Pancreas (tissue), 10 donors: ENCODE results near the gene SLC44A5. TPM values are rescaled to one million over a fixed set of nuclear protein-coding genes. Genes with fewer than 3 reads are reported as not detected.
"Not testable (repeated sequence)": the region's sequence is repeated elsewhere in the genome, so short reads cannot be mapped to it uniquely, and the experiment has no call there.

Source experiments
- ATAC-seq, 4 donors: fragments of 200-7000 bp; cut with Tn5 transposase; one replicate each; pipeline versions ENCODE4 v1.8.0 to v1.9.1; 2020; ENCODE audit warnings: mild to moderate bottlenecking in 4 of 4, moderate library complexity in 4 of 4
- DNase-seq, 6 donors: peaks; one replicate each; pipeline ENCODE4 v3.0.0-alpha.2; 2020
- FAIRE-seq: peaks from 2 replicates; lab custom pipeline; 2012; peaks lifted over from hg19 to GRCh38; lab: Jason Lieb, UNC
- H3K27ac ChIP-seq, 4 donors: fragments of 200-600 bp; sonication (generic); 1 replicate in 3 of 4; 2 replicates in 1 of 4; pipeline versions ENCODE4 v1.5.0 to v1.8.0; 2020
- H3K27me3 ChIP-seq, 4 donors: fragments of 200-600 bp; one replicate each; pipeline ENCODE4 v1.8.0; 2021
- H3K36me3 ChIP-seq, 3 donors: fragments of 200-600 bp; sonication (generic) in 1 of 3; one replicate each; pipeline versions ENCODE4 v1.5.0 to v1.8.0; 2020 to 2021
- H3K4me1 ChIP-seq, 3 donors: fragments of 200-600 bp; one replicate each; pipeline ENCODE4 v1.8.0; 2021
- H3K4me3 ChIP-seq, 4 donors: fragments of 200-600 bp; sonication (generic) in 2 of 4; one replicate each; pipeline versions ENCODE4 v1.5.0 to v1.8.0; 2020 to 2021
- H3K9me3 ChIP-seq, 4 donors: fragments of 200-600 bp; one replicate each; pipeline ENCODE4 v1.8.0; 2021
- CTCF ChIP-seq, 4 donors: fragments of 200-600 bp; sonication (generic) in 3 of 4; IDR thresholded peaks; one replicate each; pipeline versions ENCODE4 v1.5.0 to v1.8.0; 2021; ENCODE audit warnings: antibody characterized with exemption in 4 of 4
- WGBS, 2 donors: extraction: QIAGEN DNeasy Blood & Tissue Kit; methylation state at CpG; one replicate each; pipeline ENCODE4 v1.1.7; 2013; 5-methylcytosine and 5-hydroxymethylcytosine counted together
- intact Hi-C, 3 donors: fragments of 100-400 bp; cut with DNase I; formaldehyde crosslinking; loops; one replicate each; pipeline versions ENCODE4 v1.11.1 to v1.14.2; 2022
- polyA plus RNA-seq, 2 donors: library from polyadenylated mRNA; stranded (reverse); fragments of 200-250 nt; gene quantifications; one replicate each; pipeline ENCODE4 v1.2.3, GENCODE V29; 2013
- total RNA-seq, 6 donors: library from RNA; stranded (reverse); fragmentation: NEBNext Ultra II Directional in 4 of 6; extraction: Animal tissue kit (Norgen Biotek cat#: 25700) in 4 of 6; gene quantifications; one replicate each; pipeline versions ENCODE4 v1.2.1 to v1.2.4, GENCODE V29; 2021 to 2023
- donor health status: healthy with polysubstance abuse.
- donor health status: DM: no; HTN: no; CAD: no; lungs with moderate emphysema.
- donor health status: DM: no; HTN: no; CAD: no.
- donor health status: control.
- donor health status: control.
- donor health status: Bipolar disorder and iron deficiency.
- donor health status: DM: yes; HTN: yes; CAD: no.
- donor health status: DM: no; HTN: no; CAD: no.
- donor health status: DM: no; HTN: no; CAD: no.
- donor health status: DM: yes; HTN: yes; CAD: no.

Gene SLC44A5
- total and polyA plus RNA-seq, 8 donors: 0.16 to 3.4 (median 1.2) TPM

DNA sequence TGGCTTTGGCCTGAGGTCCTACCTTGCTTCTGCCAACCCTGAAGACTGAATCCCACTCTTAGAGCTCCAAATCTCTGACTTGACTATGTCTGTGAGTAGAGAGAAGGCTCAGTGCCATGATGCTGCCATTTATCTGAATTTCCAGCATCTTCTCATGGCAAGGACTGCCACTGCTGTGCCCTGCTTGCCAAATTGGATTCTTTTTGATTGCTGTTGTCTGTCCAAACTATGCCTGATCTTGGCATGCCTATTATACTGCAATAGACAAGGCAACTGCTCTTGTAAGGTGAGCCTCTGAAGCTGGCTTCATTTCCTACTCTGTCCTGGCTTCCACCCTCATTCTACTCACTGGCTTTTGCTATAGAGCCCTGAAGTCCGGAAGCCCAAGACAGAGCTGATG, 210.2 kb downstream of the SLC44A5 start:
- no peaks in the 10 kb centered on the region for H3K36me3 ChIP-seq
- H3K9me3 ChIP-seq: no peaks in the 10 kb centered on the region
- intact Hi-C loops: no loop called here
- WGBS, 2 donors: 76 to 81% methylated on average over 1 of the region's 1 CpG
- no peak for FAIRE-seq
- H3K27me3 ChIP-seq: no peaks in the 10 kb centered on the region
- H3K4me1 ChIP-seq: no peaks in the 10 kb centered on the region
- no peak overlapping the region for H3K4me3 ChIP-seq
- ATAC-seq: no peak
- no peak for TF ChIP-seq CTCF (IDR thresholded peaks at IDR 0.05)
- no peak overlapping the region for H3K27ac ChIP-seq
- DNase-seq: no peak

- H3K9me3 ChIP-seq: no peaks in the 10 kb centered on the region
- no peak for ATAC-seq
- TF ChIP-seq CTCF (IDR thresholded peaks at IDR 0.05): no peak
- no peaks in the 10 kb centered on the region for H3K27me3 ChIP-seq
- no peaks in the 10 kb centered on the region for H3K4me1 ChIP-seq
- intact Hi-C loops: no loop called here
- FAIRE-seq: no peak
- H3K4me3 ChIP-seq: no peak overlapping the region
- WGBS, 2 donors: 40 to 59% methylated on average over 1 of the region's 1 CpG
- DNase-seq: no peak
- H3K27ac ChIP-seq: no peak overlapping the region
- H3K36me3 ChIP-seq: no peaks in the 10 kb centered on the region
These were observed 214.2 kb downstream of the SLC44A5 start for GRCh38 chr1:75396745-75397144.

DNA sequence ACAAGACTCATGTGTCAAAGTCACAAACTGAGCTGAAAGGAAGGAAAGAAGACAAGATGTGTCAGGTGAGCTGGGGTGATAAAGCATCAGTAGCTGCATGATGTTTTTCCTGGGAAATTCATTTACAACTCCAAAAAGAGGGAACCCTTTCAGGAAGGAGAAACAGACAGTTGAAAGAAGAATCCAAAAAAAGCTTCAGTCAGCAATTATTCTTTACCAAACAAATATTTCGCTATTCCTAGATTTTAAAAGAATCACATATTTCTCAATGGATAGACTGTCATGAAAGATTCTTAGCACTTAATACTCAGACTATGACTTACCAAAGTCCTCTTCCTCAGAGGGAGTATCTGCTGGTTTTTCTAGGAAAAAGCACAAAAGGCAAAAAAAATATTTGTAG, 214.7 kb downstream of the SLC44A5 start:
- Histone ChIP-seq H3K9me3 (no peaks in the 10 kb centered on the region), H3K27ac (no peak overlapping the region), H3K27me3 (no peaks in the 10 kb centered on the region), H3K36me3 (no peaks in the 10 kb centered on the region), H3K4me3 (no peak overlapping the region), H3K4me1 (no peaks in the 10 kb centered on the region)
- no peak for TF ChIP-seq CTCF (IDR thresholded peaks at IDR 0.05)
- 68 to 90% methylated on average over 1 of the region's 1 CpG for WGBS, 2 donors
- FAIRE-seq (no peak), DNase-seq (no peak), ATAC-seq (no peak)
- intact Hi-C loops: no loop called here

DNA sequence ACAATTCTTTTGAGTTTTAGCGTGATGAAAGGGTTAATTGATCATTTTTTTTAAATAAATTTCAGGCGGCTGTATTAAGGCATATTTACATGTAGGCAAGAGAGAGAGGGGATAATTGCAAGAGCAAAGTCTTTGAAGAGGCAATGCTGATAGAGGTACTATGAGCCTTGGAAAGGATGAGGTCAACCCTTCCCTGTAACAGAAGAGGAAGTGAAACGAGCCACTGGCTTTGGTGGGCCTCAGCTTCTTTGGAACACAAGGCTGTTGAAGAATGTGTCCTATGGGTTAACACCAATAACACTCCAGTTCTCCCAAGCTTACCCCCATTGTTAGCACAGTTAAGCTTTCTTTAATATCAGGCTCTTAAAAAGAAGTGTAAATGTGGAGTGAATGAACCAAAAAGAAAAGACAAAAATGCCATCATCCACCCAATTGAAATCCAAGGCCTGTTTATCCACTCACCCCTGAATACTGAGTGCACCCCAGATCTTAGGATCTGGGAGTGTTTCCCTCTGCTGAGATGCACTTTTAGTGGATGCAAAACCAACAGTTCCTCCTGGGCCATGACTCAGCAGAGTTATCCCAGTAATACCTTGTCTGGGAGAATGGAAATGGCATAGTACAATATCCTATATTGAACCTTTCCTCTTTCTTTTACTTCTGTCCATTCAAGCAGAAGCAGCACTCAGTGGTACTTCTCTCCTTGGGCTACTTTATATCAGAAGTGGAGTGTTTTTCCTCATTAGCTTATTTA, 216.4 kb downstream of the SLC44A5 start:
- DNase-seq (no peak), ATAC-seq (no peak), FAIRE-seq (no peak)
- intact Hi-C loops: no loop called here
- no peak overlapping the region for H3K4me3 ChIP-seq
- no peaks in the 10 kb centered on the region for H3K27me3 ChIP-seq
- no peaks in the 10 kb centered on the region for H3K9me3 ChIP-seq
- WGBS, 2 donors: 37 to 41% methylated on average over 3 of the region's 3 CpGs
- H3K4me1 ChIP-seq: no peaks in the 10 kb centered on the region
- TF ChIP-seq CTCF (IDR thresholded peaks at IDR 0.05): no peak
- no peaks in the 10 kb centered on the region for H3K36me3 ChIP-seq
- no peak overlapping the region for H3K27ac ChIP-seq

DNA sequence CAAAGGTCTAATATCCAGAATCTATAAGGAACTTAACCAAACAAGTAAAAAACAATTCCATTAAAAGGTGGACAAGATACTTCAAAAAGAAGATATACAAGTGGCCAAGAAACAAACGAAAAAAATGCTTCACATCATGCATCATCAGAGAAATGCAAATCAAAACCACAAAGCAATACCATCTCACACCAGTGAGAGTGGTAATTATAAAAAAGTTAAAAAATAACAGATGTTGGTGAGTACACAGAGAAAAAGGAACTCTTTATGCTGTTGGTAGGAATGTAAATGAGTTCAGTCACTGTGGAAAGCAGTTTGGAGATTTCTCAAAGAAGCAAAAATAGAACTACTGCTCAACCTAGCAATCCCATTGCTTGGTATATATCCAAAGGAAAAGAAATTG, 218.6 kb downstream of the SLC44A5 start:
- H3K4me3 ChIP-seq: no peak overlapping the region
- FAIRE-seq (no peak), ATAC-seq (no peak), DNase-seq (no peak)
- WGBS, 2 donors: 25 to 28% methylated on average over 1 of the region's 1 CpG
- H3K27me3 ChIP-seq: no peaks in the 10 kb centered on the region
- intact Hi-C loops: no loop called here
- H3K4me1 ChIP-seq: no peaks in the 10 kb centered on the region
- no peaks in the 10 kb centered on the region for H3K36me3 ChIP-seq
- no peak overlapping the region for H3K27ac ChIP-seq
- no peaks in the 10 kb centered on the region for H3K9me3 ChIP-seq
- no peak for TF ChIP-seq CTCF (IDR thresholded peaks at IDR 0.05)

DNA sequence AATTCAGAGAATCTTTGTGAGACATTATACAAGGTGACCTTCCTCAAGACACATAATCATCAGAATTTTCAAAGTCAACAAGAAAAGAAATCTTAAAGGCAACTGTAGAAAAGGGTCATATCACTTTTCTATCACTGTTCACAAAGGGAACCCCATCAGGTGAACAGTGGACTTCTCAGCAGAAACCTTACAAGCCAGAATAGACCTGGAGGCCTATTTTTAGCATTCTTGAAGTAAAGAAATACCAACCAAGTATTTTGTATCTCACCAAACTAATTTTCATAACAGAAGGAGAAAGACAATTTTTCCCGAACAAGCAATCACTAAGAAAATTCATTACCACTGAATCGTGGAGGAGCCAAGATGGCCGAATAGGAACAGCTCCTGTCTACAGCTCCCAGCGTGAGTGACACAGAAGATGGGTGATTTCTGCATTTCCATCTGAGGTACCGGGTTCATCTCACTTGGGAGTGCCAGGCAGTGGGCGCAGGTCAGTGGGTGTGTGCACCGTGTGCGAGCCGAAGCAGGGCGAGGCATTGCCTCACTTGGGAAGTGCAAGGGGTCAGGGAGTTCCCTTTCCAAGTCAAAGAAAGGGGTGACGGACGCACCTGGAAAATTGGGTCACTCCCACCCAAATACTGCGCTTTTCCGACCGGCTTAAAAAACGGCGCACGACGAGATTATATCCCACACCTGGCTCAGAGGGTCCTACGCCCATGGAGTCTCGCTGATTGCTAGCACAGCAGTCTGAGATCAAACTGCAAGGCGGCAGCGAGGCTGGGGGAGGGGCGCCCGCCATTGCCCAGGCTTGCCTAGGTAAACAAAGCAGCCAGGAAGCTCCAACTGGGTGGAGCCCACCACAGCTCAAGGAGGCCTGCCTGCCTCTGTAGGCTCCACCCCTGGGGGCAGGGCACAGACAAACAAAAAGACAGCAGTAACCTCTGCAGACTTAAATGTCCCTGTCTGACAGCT, 235.2 kb downstream of the SLC44A5 start:
- intact Hi-C loops, DNase-seq, H3K9me3 ChIP-seq, H3K27me3 ChIP-seq, H3K4me1 ChIP-seq, H3K36me3 ChIP-seq, FAIRE-seq: not testable (repeated sequence)
- Histone ChIP-seq H3K4me3 (peak overlapping the region in 2 of 4 donors; percentile 26 to 36), H3K27ac (peak overlapping the region in 1 of 4 donors; percentile 17)
- 64 to 73% methylated on average over 18 to 25 of the region's 25 CpGs for WGBS, 2 donors
- ATAC-seq: peak in 2 of 4 donors; percentile 30 to 72
